Measurements from ENCODE around the gene DPP9.

GRCh38 chr19:4695224-4695731 is 28.4 kb downstream of the DPP9 start:
- TF ChIP-seq POLR2AphosphoS5 (IDR thresholded peaks at IDR 0.05; ENCODE audit: borderline replicate concordance, low read depth, low read length) (no peak), EZH2 (IDR thresholded peaks at IDR 0.05) (no peak), FOXP2 (optimal IDR thresholded peaks at IDR 0.05; ENCODE audit: control extremely low read depth, extremely low read length, insufficient read depth) (no peak)

Data from SK-N-MC (cell line).